NB4 (cell line): ENCODE data around the gene MAPK4.

Experiments
- DNase-seq: peaks from one replicate; pipeline ENCODE4 v3.0.0; 2010; ENCODE audit warnings: low read depth
- H3K4me3 ChIP-seq: one replicate; pipeline ENCODE4 v1.5.1; 2011; ENCODE audit warnings: mild to moderate bottlenecking, low read depth, low read length, moderate library complexity
- MYC ChIP-seq: IDR thresholded peaks from 2 replicates; pipeline ENCODE4 v1.6.1; 2011; ENCODE audit warnings: low read depth, low read length
- POLR2A ChIP-seq: IDR thresholded peaks from 2 replicates; pipeline ENCODE4 v1.6.1; 2011; ENCODE audit warnings: mild to moderate bottlenecking; ENCODE audit not compliant: insufficient read length; ENCODE audit errors: extremely low read depth
- TF ChIP-seq, protein P1 (sequence below): IDR thresholded peaks from 2 replicates; pipeline ENCODE4 v1.6.1; 2011; ENCODE audit warnings: low read depth, low read length
- TF ChIP-seq, protein P2 (sequence below): IDR thresholded peaks from one replicate; pipeline ENCODE4 v1.5.1; 2012; ENCODE audit warnings: low read depth, low read length

MAPK4 gene

DNA sequence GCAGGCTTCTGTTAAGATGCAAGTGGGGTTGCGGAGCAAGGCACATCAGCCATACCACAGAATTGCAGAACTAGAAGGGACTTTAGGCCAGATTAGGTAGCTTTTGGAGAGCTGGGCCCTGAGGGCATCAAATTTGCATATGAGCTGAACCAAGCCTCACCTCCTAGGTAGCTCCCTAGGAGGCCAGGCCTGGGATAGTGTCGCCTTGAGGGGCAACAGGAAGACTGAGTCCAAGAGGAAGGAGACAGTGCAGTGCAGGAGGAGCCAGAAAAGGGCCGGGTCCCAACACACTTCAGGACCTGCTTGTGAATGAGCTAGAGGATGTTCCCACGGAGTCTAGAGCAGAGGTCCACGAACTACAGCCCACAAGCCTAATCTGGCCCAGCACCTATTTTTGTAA, 98.7 kb downstream of the MAPK4 start:
- TF ChIP-seq, protein P1, sequence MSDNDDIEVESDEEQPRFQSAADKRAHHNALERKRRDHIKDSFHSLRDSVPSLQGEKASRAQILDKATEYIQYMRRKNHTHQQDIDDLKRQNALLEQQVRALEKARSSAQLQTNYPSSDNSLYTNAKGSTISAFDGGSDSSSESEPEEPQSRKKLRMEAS, result no peak
- no peak for TF ChIP-seq POLR2A
- TF ChIP-seq MYC, result no peak
- TF ChIP-seq, protein P2, sequence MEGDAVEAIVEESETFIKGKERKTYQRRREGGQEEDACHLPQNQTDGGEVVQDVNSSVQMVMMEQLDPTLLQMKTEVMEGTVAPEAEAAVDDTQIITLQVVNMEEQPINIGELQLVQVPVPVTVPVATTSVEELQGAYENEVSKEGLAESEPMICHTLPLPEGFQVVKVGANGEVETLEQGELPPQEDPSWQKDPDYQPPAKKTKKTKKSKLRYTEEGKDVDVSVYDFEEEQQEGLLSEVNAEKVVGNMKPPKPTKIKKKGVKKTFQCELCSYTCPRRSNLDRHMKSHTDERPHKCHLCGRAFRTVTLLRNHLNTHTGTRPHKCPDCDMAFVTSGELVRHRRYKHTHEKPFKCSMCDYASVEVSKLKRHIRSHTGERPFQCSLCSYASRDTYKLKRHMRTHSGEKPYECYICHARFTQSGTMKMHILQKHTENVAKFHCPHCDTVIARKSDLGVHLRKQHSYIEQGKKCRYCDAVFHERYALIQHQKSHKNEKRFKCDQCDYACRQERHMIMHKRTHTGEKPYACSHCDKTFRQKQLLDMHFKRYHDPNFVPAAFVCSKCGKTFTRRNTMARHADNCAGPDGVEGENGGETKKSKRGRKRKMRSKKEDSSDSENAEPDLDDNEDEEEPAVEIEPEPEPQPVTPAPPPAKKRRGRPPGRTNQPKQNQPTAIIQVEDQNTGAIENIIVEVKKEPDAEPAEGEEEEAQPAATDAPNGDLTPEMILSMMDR, result no peak
- no peak for DNase-seq
- H3K4me3 ChIP-seq, result no peak overlapping the region

DNA sequence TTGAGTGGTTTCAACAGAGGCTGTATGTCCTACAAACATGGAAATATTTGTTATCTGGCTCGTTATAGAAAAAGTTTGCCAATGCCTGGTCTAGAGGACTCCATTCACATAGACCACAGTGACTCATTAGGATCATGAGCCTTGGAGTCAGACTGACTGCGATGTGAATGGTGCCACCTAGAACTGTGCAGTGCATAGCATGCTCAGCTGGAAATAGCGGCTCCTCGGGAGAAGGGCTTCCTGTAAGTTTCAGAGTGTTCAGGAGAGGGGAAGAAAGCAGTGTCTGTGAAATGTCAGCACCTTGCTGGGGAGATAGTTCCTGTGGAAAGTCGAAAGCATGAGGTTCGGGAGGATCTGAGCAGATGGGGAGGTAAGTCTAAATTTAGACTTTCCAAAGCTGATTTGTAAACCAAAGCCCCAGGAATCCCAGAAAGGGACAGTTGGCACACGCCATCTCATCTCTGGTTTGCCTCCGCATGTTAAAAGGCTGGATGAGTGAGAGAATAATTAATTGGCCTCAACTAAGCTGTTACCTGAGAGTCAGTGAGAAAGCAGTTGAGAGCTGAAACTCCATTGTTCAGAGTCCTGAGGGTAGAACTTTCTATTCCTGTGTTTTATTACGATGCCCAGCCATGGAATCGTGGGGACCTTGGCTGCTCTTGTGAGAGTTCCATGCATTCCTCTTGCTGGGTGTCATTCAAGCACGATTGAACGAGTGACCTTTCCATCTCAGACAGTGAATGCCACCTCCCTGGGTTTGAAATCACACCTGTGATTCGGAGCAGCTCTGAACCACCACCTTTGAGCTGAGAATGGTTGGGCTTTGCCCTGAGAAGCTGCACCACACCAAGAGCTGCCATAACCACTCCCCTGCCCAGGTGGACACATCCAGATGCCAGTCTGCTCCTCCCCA, 99.5 kb downstream of the MAPK4 start:
- TF ChIP-seq POLR2A (no peak), MYC (no peak)
- TF ChIP-seq, protein P1, result no peak
- TF ChIP-seq, protein P2, result no peak
- no peak overlapping the region for H3K4me3 ChIP-seq
- DNase-seq, result peak; percentile 46

DNA sequence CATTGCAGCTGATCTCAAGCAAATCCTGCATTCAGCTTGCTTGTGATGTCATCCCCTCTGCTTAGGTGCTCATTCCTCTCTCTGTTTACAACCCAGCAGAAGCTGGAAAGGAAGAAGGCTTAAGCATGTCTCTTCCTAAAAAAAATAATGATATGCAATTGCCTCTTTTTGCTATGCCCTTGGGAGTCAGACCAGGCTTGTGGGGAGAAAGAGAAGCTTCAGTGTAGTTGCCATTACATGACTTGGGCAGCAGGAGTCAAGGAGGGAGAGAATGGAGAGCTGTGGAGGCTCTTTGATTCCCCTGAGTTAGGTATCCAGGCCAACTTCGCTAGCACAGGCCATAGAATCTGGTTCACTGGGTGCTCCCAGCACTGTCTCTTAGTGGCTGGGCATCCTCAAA, 101.1 kb downstream of the MAPK4 start:
- no peak overlapping the region for H3K4me3 ChIP-seq
- TF ChIP-seq, protein P2, result no peak
- TF ChIP-seq MYC (no peak), POLR2A (no peak)
- TF ChIP-seq, protein P1, result no peak
- DNase-seq, result no peak

DNA sequence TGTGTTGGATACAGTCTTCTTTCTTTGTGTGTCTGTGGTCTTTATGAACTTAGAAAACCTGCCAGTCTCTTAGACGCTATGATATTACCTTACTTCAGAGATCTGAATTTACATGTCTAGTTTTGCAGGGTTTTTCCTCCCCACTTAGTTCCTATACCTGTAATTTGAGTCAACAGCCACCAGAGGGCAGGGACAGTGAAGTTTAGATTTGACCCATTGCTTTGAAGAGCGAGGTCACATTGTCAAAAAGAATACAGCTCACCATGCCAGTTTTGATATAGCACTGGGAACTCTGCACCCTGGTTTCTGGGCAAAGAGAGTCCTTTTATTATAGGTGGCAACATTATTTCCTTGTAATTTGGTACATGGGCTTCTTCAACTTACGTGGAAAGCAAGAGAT, 102.3 kb downstream of the MAPK4 start:
- TF ChIP-seq POLR2A, result no peak
- TF ChIP-seq, protein P1, result no peak
- TF ChIP-seq, protein P2, result peak; percentile 57
- peak; percentile 53 for DNase-seq
- H3K4me3 ChIP-seq, result no peak overlapping the region

DNA sequence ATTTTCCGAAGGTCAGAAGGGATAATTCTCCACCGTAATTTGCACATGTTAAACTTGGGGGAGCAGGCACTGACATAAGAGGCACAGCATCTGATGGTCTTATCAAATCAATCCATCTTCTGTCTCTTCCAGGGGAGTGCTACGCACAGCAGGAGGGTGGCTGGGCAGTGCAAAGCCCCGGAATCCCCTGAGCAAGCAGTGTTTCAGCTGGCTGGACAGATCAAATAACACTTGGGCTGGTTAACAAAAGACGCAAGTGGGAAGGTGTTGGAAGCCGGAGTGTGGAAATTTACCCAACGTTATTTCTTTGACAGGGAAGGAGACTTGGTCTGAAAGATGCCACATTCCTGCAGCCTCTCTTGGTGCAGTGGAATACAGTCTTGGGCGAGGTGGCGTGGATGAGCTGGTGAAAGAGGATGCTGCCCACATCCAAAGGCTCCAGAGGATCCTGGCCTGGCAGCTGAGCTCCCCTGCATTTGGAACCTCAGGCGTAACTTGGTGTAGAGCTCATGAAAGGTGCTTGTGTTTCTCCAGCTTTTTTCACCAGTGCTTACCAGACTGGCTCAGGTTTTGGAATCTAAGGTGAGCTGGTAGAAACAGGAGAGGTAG, 103.0 kb downstream of the MAPK4 start:
- TF ChIP-seq MYC (no peak), POLR2A (no peak)
- TF ChIP-seq, protein P1, result no peak
- TF ChIP-seq, protein P2, result no peak
- DNase-seq, result no peak

More for the DNA sequence above, 103.0 kb downstream of the MAPK4 start:
- H3K4me3 ChIP-seq, result no peak overlapping the region
